ENCODE results near the gene GPAM. TPM values are rescaled to one million over a fixed set of nuclear protein-coding genes. Genes with fewer than 3 reads are reported as not detected.

The GPAM gene
- total and polyA plus RNA-seq, 2 of the 8 experiments (the other 6 are each of a cell fraction or from before 2014, with no cell fraction given), result 5.5 to 15.5 TPM

DNA sequence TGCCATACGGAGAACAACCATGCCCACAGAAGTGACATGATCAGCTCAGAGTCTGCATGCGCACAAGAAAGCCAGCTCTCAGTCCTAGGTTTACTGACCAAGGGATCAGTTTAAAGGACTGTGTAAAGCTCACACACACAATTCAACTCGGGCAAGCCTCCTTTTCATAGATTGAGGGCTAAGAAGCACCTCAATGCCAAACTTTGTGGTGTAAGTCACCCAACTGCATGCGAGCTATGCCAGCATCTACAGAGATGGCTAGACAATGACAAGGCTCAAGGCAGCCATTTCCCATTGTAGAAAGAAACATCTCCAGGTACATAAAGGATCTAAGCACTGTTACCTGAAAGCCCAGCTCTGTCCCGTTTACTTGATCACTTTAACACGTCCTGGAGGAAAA is 36.8 kb downstream of the GPAM start:
- H3K23me2 ChIP-seq (ENCODE audit: low read depth, low read length), result peaks cover 1% of the 10 kb centered on the region; the same call in 1 of the 2 replicates
- no peak overlapping the region for H3K4me3 ChIP-seq (ENCODE audit: extremely low read depth in 1 of 4, insufficient read depth in 2 of 4, low read depth in 3 of 4, low read length in 4 of 4)
- H3K79me2 ChIP-seq (ENCODE audit: control insufficient read depth in 1 of 2, insufficient read depth in 2 of 2, low read length in 2 of 2), result no peaks in the 10 kb centered on the region
- no peaks in the 10 kb centered on the region for H3K4me1 ChIP-seq (replicated peaks in 1 of 4; ENCODE audit: control insufficient read depth in 3 of 4, insufficient read depth in 4 of 4, low read length in 3 of 4)
- no peak overlapping the region for H4K5ac ChIP-seq (ENCODE audit: insufficient read length, low read depth, low read length)
- no peak overlapping the region for H3K4me2 ChIP-seq (ENCODE audit: insufficient read depth in 1 of 2, low read depth in 2 of 2, low read length in 2 of 2)
- ChIA-PET CTCF (ENCODE audit: partially characterized antibody) (interaction anchor here (1.0 to 7.8 kb wide), 4 partner anchors 10 to 169 kb away, joined by 6 to 32 read pairs (median 8); no protein-coding TSS in a partner anchor), POLR2A (ENCODE audit: partially characterized antibody) (no interaction called here)
- no peak overlapping the region for H2BK20ac ChIP-seq (ENCODE audit: low read length)
- H4K20me1 ChIP-seq (replicated peaks in 1 of 2; ENCODE audit: control insufficient read depth in 1 of 2, insufficient read depth in 2 of 2, low read length in 2 of 2), result no peaks in the 10 kb centered on the region
- no peak overlapping the region for H3K14ac ChIP-seq (ENCODE audit: insufficient read length)
- H3K9ac ChIP-seq (replicated peaks in 1 of 4; ENCODE audit: extremely low read depth in 1 of 4, low read depth in 3 of 4, low read length in 3 of 4), result no peak overlapping the region
- WGBS, 2 experiments (ENCODE audit: extremely low coverage in 1 of 2, insufficient coverage in 1 of 2, insufficient read length in 1 of 2, insufficient replicate concordance in 2 of 2, low coverage in 1 of 2, low lambda C conversion rate in 2 of 2, missing lambda C conversion rate in 1 of 2), result 81% methylated on average over 6 of the region's 6 CpGs; no CpG with 5 or more reads in 1 of the 2 experiments
- no peak overlapping the region for H3K27ac ChIP-seq (ENCODE audit: low read depth, low read length)
- peaks cover 0 to 4% (median 1%) of the 10 kb centered on the region in 4 experiments; a peak in 1 of 8 replicates for H3K36me3 ChIP-seq (ENCODE audit: control insufficient read depth in 2 of 4, insufficient read depth in 4 of 4, low read length in 3 of 4)
- no peak overlapping the region for H2AK5ac ChIP-seq (ENCODE audit: low read depth, low read length)
- H3K27me3 ChIP-seq (replicated peaks in 1 of 4; ENCODE audit: control insufficient read depth in 3 of 4, extremely low read depth in 1 of 4, insufficient read depth in 3 of 4, low read length in 3 of 4), result no peaks in the 10 kb centered on the region
- H3K9me3 ChIP-seq (ENCODE audit: insufficient read depth in 2 of 2, low read depth in 1 of 2, low read length in 1 of 2), result no peaks in the 10 kb centered on the region
- H2BK120ac ChIP-seq (replicated peaks; ENCODE audit: low read depth, low read length), result no peak overlapping the region
- FAIRE-seq (no peak), DNase-seq (ENCODE audit: low read depth in 1 of 2, low spot score in 2 of 2) (no peak)
- H2BK12ac ChIP-seq (ENCODE audit: low read depth, low read length), result no peak overlapping the region
- H2BK5ac ChIP-seq (ENCODE audit: low read depth, low read length), result no peak overlapping the region
- no peak overlapping the region for H4K91ac ChIP-seq (replicated peaks; ENCODE audit: insufficient read length, low read length)
- H2BK15ac ChIP-seq (ENCODE audit: low read length), result no peak overlapping the region
- no peak for TF ChIP-seq FOSL1 (IDR thresholded peaks at IDR 0.05; ENCODE audit: insufficient read depth, low read depth, low read length)
- TF ChIP-seq SUZ12 (IDR thresholded peaks at IDR 0.05; ENCODE audit: low read length), result no peak
- no peak for TF ChIP-seq KDM5A (IDR thresholded peaks at IDR 0.05; ENCODE audit: low read length)
- TF ChIP-seq ATF3 (IDR thresholded peaks at IDR 0.05; ENCODE audit: insufficient read depth, low read depth, low read length), result no peak
- no peak for TF ChIP-seq POLR2A (IDR thresholded peaks at IDR 0.05; ENCODE audit: control extremely low read depth in 1 of 2, low read depth in 2 of 2, low read length in 2 of 2)
- no peak for TF ChIP-seq RAD21 (IDR thresholded peaks at IDR 0.05 in 1 of 2, conservative IDR thresholded peaks at IDR 0.05 in 1 of 2; ENCODE audit: low read depth in 2 of 2, low read length in 2 of 2)
- TF ChIP-seq PHF8 (conservative IDR thresholded peaks at IDR 0.05; ENCODE audit: low read depth, low read length), result no peak
- no peak overlapping the region for H3K23ac ChIP-seq (ENCODE audit: insufficient read length)
- no peak overlapping the region for H2AFZ ChIP-seq (ENCODE audit: low read length)
- H3K79me1 ChIP-seq (ENCODE audit: low read depth, low read length), result no peaks in the 10 kb centered on the region
- H4K8ac ChIP-seq (ENCODE audit: extremely low read depth, insufficient read depth, low read length), result no peak overlapping the region
- H3K4ac ChIP-seq (replicated peaks; ENCODE audit: insufficient read length, low read depth, low read length), result no peak overlapping the region
- no peak overlapping the region for H3K56ac ChIP-seq (replicated peaks; ENCODE audit: insufficient read length, low read depth, low read length)
- H3K18ac ChIP-seq (ENCODE audit: extremely low read depth, low read length), result no peak overlapping the region

Measured in H1 (cell line).